IMR-90 (cell line): ENCODE data around the gene ZNF821. TPM values are rescaled to one million over a fixed set of nuclear protein-coding genes. Genes with fewer than 3 reads are reported as not detected.

Experiments
- ATAC-seq: fragments of 200-7000 bp; cut with Tn5 transposase; 2 replicates; pipeline ENCODE4 v1.9.1; 2020; ENCODE audit warnings: low read depth, mild to moderate bottlenecking, moderate library complexity
- BruUV-seq: library from RNA; stranded (reverse); fragments of 400-500 nt; replicated peaks from 2 replicates; lab custom pipeline; 2021; lab: Mats Ljungman, UMichigan
- CTCF ChIA-PET: fragments of 300-600 bp; formaldehyde crosslinking; extraction: SDS; loops from one replicate; lab custom pipeline; 2021; ENCODE audit warnings: antibody characterized with exemption; lab: Yijun Ruan, JAX
- POLR2A ChIA-PET: fragments of 300-600 bp; sonication (Branson Sonifier 250); formaldehyde crosslinking; loops from one replicate; lab custom pipeline; 2022; ENCODE audit warnings: antibody characterized with exemption; ENCODE audit not compliant: unreplicated experiment; lab: Charles Lee
- DNase-seq: peaks from one replicate; pipeline ENCODE4 v3.0.0; 2013
- H2AFZ ChIP-seq: replicated peaks from 2 replicates; pipeline ENCODE3; 2013; ENCODE audit warnings: low read length, mild to moderate bottlenecking; ENCODE audit not compliant: poor library complexity
- H2AK5ac ChIP-seq: 2 replicates; pipeline ENCODE4 v1.6.1; 2013; ENCODE audit warnings: low read depth, low read length, inconsistent platforms
- H2AK9ac ChIP-seq: replicated peaks from 2 replicates; pipeline ENCODE3; 2013; ENCODE audit warnings: mild to moderate bottlenecking, low read depth, low read length, moderate library complexity; ENCODE audit not compliant: poor library complexity
- H2BK120ac ChIP-seq: 2 replicates; pipeline ENCODE4 v1.6.1; 2013; ENCODE audit warnings: low read depth, low read length, inconsistent platforms
- H2BK15ac ChIP-seq: 3 replicates; pipeline ENCODE4 v1.6.1; 2013; ENCODE audit warnings: low read depth, low read length, inconsistent platforms
- H2BK20ac ChIP-seq: 2 replicates; pipeline ENCODE4 v1.6.1; 2013; ENCODE audit warnings: low read depth, mild to moderate bottlenecking, inconsistent platforms, low read length, moderate library complexity
- H2BK5ac ChIP-seq: 2 replicates; pipeline ENCODE4 v1.6.1; 2013; ENCODE audit warnings: mild to moderate bottlenecking, low read depth, low read length, inconsistent platforms; ENCODE audit not compliant: poor library complexity, severe bottlenecking
- H3K14ac ChIP-seq: replicated peaks from 2 replicates; pipeline ENCODE4 v1.6.1; 2013; ENCODE audit warnings: low read depth, low read length, inconsistent platforms
- H3K18ac ChIP-seq: 2 replicates; pipeline ENCODE4 v1.6.1; 2013; ENCODE audit warnings: low read depth, low read length, control low read depth
- H3K23ac ChIP-seq: 2 replicates; pipeline ENCODE4 v1.6.1; 2013; ENCODE audit warnings: low read depth, low read length, inconsistent platforms
- H3K27ac ChIP-seq: 2 replicates; pipeline ENCODE4 v1.5.1; 2013; ENCODE audit warnings: mild to moderate bottlenecking, control low read depth, low read length; ENCODE audit not compliant: insufficient read depth
- H3K27me3 ChIP-seq: 2 replicates; pipeline ENCODE4 v1.6.1; 2013; ENCODE audit warnings: low read length; ENCODE audit not compliant: control insufficient read depth, insufficient read depth
- H3K36me3 ChIP-seq: 2 replicates; pipeline ENCODE4 v1.6.1; 2013; ENCODE audit warnings: low read length, mixed read lengths; ENCODE audit not compliant: control insufficient read depth, insufficient read depth
- H3K4ac ChIP-seq: 2 replicates; pipeline ENCODE4 v1.6.1; 2013; ENCODE audit warnings: low read depth, low read length, inconsistent platforms
- H3K4me1 ChIP-seq: 2 replicates; pipeline ENCODE4 v1.6.1; 2013; ENCODE audit warnings: low read length, mixed read lengths; ENCODE audit not compliant: control insufficient read depth, insufficient read depth
- H3K4me2 ChIP-seq: 2 replicates; pipeline ENCODE4 v1.6.1; 2013; ENCODE audit warnings: low read depth, mild to moderate bottlenecking, control low read depth, low read length, moderate library complexity
- H3K4me3 ChIP-seq: 2 replicates; pipeline ENCODE4 v1.5.1; 2013; ENCODE audit warnings: low read depth, mild to moderate bottlenecking, control low read depth, low read length, moderate library complexity; ENCODE audit not compliant: insufficient read depth
- H3K56ac ChIP-seq: 2 replicates; pipeline ENCODE4 v1.6.1; 2013; ENCODE audit warnings: low read length, inconsistent platforms; ENCODE audit not compliant: insufficient read depth; ENCODE audit errors: extremely low read depth
- H3K79me1 ChIP-seq, 2 experiments: 2 replicates each; pipeline ENCODE4 v1.6.1; 2013; ENCODE audit warnings: low read length in 2 of 2, inconsistent platforms in 1 of 2, low read depth in 1 of 2
- H3K9ac ChIP-seq: 2 replicates; pipeline ENCODE4 v1.6.1; 2013; ENCODE audit warnings: low read depth, low read length, control low read depth
- H3K9me1 ChIP-seq: 2 replicates; pipeline ENCODE4 v1.6.1; 2013; ENCODE audit warnings: low read length, inconsistent platforms; ENCODE audit not compliant: insufficient read depth
- H3K9me3 ChIP-seq: 2 replicates; pipeline ENCODE4 v1.6.1; 2013; ENCODE audit warnings: low read length; ENCODE audit not compliant: control insufficient read depth, insufficient read depth
- H4K20me1 ChIP-seq: 2 replicates; pipeline ENCODE4 v1.6.1; 2013; ENCODE audit warnings: low read length, inconsistent platforms; ENCODE audit not compliant: insufficient read depth
- H4K5ac ChIP-seq: 2 replicates; pipeline ENCODE4 v1.6.1; 2013; ENCODE audit warnings: mild to moderate bottlenecking, low read depth, low read length, control low read depth
- H4K8ac ChIP-seq, 2 experiments: 2 replicates each; pipeline ENCODE4 v1.6.1; 2013; ENCODE audit warnings: low read depth in 2 of 2, low read length in 2 of 2, control low read depth in 1 of 2, inconsistent platforms in 1 of 2
- H4K91ac ChIP-seq: 2 replicates; pipeline ENCODE4 v1.6.1; 2013; ENCODE audit warnings: low read depth, low read length, inconsistent platforms; ENCODE audit not compliant: insufficient read depth
- BHLHE40 ChIP-seq: fragments of 150-350 bp; IDR thresholded peaks from 2 replicates; pipeline ENCODE4 v1.6.1; 2016; ENCODE audit warnings: mild to moderate bottlenecking, low read depth, low read length
- MAFK ChIP-seq: IDR thresholded peaks from 2 replicates; pipeline ENCODE4 v1.6.1; 2012; ENCODE audit warnings: low read depth, low read length, improper control_type of control experiment
- MAZ ChIP-seq: IDR thresholded peaks from 2 replicates; pipeline ENCODE4 v1.6.1; 2012; ENCODE audit warnings: low read depth, mild to moderate bottlenecking, low read length, improper control_type of control experiment, moderate library complexity, borderline replicate concordance
- MXI1 ChIP-seq: IDR thresholded peaks from 2 replicates; pipeline ENCODE4 v1.6.1; 2012; ENCODE audit warnings: low read depth, mild to moderate bottlenecking, low read length, moderate library complexity, borderline replicate concordance
- NFE2L2 ChIP-seq: fragments of 150-350 bp; IDR thresholded peaks from 2 replicates; pipeline ENCODE4 v1.6.1; 2016; ENCODE audit warnings: low read depth, mild to moderate bottlenecking, low read length
- POLR2A ChIP-seq: IDR thresholded peaks from 2 replicates; pipeline ENCODE4 v1.6.1; 2012; ENCODE audit warnings: mild to moderate bottlenecking, low read depth, low read length
- RAD21 ChIP-seq: IDR thresholded peaks from 2 replicates; pipeline ENCODE4 v1.6.1; 2012; ENCODE audit warnings: low read length, improper control_type of control experiment
- RCOR1 ChIP-seq: IDR thresholded peaks from 2 replicates; pipeline ENCODE4 v1.6.1; 2012; ENCODE audit warnings: mild to moderate bottlenecking, low read length, improper control_type of control experiment; ENCODE audit not compliant: insufficient replicate concordance
- RFX5 ChIP-seq: IDR thresholded peaks from 2 replicates; pipeline ENCODE4 v1.8.0; 2012; ENCODE audit warnings: low read depth, mild to moderate bottlenecking, low read length, moderate library complexity
- WGBS, 2 experiments: methylation state at CpG; one replicate each; pipeline versions ENCODE4 v1.1.5 to v1.1.7; 2013; ENCODE audit warnings: missing lambda C conversion rate in 2 of 2; ENCODE audit not compliant: insufficient read length in 1 of 2; ENCODE audit errors: extremely low coverage in 2 of 2; 5-methylcytosine and 5-hydroxymethylcytosine counted together
- dilution Hi-C: fragments of 300-500 bp; cut with HindIII; formaldehyde crosslinking; loops from one replicate; pipeline ENCODE4 v1.14.3; 2018; ENCODE audit warnings: low sequenced_read_pairs; ENCODE audit not compliant: unreplicated experiment
- in situ Hi-C: fragments of 300-500 bp; cut with MboI; formaldehyde crosslinking; loops from 3 replicates; pipeline ENCODE4 v1.14.3; 2019; ENCODE audit warnings: low sequenced_read_pairs, inconsistent platforms, mixed read lengths
- intact Hi-C: fragments of 100-400 bp; cut with micrococcal nuclease; formaldehyde crosslinking; loops from 2 replicates; pipeline ENCODE4 v1.10.0; 2022
- polyA plus RNA-seq, 3 experiments: library from polyadenylated mRNA; depleted of rRNA; stranded (reverse); fragments of >200 nt; gene quantifications; 2 replicates each; pipeline ENCODE4 v1.2.3, GENCODE V29; 2012; ENCODE audit warnings: low replicate concordance in 1 of 3
- total RNA-seq: library from RNA; depleted of rRNA; stranded (reverse); fragments of >200 nt; gene quantifications from 2 replicates; pipeline ENCODE4 v1.2.3, GENCODE V29; 2012
- TF ChIP-seq, protein P1 (sequence below): fragments of 150-350 bp; IDR thresholded peaks from 2 replicates; pipeline ENCODE4 v1.6.1; 2016; ENCODE audit warnings: low read depth, mild to moderate bottlenecking, low read length, moderate library complexity, borderline replicate concordance
- TF ChIP-seq, protein P2 (sequence below): conservative IDR thresholded peaks from 2 replicates; pipeline ENCODE4 v1.5.1; 2012; ENCODE audit warnings: mild to moderate bottlenecking, low read depth, low read length, improper control_type of control experiment

Gene ZNF821
- total and polyA plus RNA-seq, 2 of the 4 experiments (the other 2 are of a cell fraction), result 5.9 to 6.0 TPM

DNA sequence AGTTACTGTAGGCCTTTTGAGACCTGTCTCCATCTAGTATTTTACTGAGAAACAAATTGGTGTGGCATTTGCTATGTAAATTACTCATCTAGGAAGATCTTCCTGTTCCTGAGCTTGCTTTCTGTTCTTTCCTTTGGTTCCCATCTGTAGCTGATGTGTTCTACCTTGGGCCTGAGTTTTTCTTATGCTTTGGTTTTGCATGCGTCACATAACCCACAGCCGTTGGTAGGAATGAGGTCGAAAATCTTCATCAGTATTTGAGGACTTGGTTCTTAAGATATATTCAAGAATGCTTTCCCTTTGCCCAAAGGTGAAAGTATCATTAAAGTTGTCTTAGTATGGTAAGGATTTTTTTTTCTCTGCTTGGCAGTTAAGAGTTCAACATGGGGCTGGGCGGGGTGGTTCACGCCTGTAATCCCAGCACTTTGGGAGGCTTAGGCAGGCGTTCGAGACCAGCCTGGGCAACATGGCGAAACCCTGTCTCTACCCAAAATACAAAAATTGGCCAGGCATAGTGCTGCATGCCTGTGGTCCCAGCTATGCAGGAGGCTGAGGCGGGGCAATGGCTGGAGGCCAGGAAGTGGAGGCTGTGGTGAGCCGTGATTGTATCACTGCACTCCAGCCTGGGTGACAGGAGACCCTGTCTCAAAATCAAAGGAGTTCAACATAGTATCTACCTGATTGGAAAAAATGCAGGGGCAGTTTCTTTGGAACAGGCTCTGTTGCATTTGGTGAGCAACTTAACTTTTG is 40.1 kb upstream of the ZNF821 start:
- no peak overlapping the region for H2AK5ac ChIP-seq
- no peak overlapping the region for H3K56ac ChIP-seq
- H3K27me3 ChIP-seq, result no peaks in the 10 kb centered on the region
- no peak overlapping the region for H3K4ac ChIP-seq
- peaks cover 45 to 75% of the 10 kb centered on the region in 2 experiments for H3K79me1 ChIP-seq
- H4K20me1 ChIP-seq, result peaks cover 62% of the 10 kb centered on the region
- H3K9me1 ChIP-seq, result peaks cover 21% of the 10 kb centered on the region; the same call in 1 of the 2 replicates
- intact Hi-C loops (no loop called here), dilution Hi-C loops (no loop called here), in situ Hi-C loops (no loop called here)
- H2BK120ac ChIP-seq, result no peak overlapping the region
- no peak overlapping the region for H2AK9ac ChIP-seq
- peaks cover 66% of the 10 kb centered on the region for H3K36me3 ChIP-seq
- H3K4me1 ChIP-seq, result peaks cover 21% of the 10 kb centered on the region
- no peak overlapping the region for H4K8ac ChIP-seq
- no peak overlapping the region for H3K4me2 ChIP-seq
- POLR2A ChIA-PET, result interaction anchor here (0.6 kb wide), 1 partner anchor 21 kb away, joined by 3 read pairs; no protein-coding TSS in a partner anchor
- H2BK20ac ChIP-seq, result no peak overlapping the region
- BruUV-seq, result no TSS peak
- no peak overlapping the region for H2BK15ac ChIP-seq
- TF ChIP-seq NFE2L2, result no peak
- no peak for TF ChIP-seq MAFK
- TF ChIP-seq, protein P1, sequence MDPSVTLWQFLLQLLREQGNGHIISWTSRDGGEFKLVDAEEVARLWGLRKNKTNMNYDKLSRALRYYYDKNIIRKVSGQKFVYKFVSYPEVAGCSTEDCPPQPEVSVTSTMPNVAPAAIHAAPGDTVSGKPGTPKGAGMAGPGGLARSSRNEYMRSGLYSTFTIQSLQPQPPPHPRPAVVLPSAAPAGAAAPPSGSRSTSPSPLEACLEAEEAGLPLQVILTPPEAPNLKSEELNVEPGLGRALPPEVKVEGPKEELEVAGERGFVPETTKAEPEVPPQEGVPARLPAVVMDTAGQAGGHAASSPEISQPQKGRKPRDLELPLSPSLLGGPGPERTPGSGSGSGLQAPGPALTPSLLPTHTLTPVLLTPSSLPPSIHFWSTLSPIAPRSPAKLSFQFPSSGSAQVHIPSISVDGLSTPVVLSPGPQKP, result no peak
- TF ChIP-seq MXI1, result no peak
- no peak for TF ChIP-seq MAZ
- TF ChIP-seq POLR2A, result no peak
- no peak for TF ChIP-seq BHLHE40
- no peak for TF ChIP-seq RCOR1
- TF ChIP-seq, protein P2, sequence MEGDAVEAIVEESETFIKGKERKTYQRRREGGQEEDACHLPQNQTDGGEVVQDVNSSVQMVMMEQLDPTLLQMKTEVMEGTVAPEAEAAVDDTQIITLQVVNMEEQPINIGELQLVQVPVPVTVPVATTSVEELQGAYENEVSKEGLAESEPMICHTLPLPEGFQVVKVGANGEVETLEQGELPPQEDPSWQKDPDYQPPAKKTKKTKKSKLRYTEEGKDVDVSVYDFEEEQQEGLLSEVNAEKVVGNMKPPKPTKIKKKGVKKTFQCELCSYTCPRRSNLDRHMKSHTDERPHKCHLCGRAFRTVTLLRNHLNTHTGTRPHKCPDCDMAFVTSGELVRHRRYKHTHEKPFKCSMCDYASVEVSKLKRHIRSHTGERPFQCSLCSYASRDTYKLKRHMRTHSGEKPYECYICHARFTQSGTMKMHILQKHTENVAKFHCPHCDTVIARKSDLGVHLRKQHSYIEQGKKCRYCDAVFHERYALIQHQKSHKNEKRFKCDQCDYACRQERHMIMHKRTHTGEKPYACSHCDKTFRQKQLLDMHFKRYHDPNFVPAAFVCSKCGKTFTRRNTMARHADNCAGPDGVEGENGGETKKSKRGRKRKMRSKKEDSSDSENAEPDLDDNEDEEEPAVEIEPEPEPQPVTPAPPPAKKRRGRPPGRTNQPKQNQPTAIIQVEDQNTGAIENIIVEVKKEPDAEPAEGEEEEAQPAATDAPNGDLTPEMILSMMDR, result no peak
- TF ChIP-seq RFX5, result no peak
- TF ChIP-seq RAD21, result no peak
- no peak overlapping the region for H2AFZ ChIP-seq
- H3K9ac ChIP-seq, result no peak overlapping the region
- H3K23ac ChIP-seq, result no peak overlapping the region; the same call in 1 of the 2 replicates
- H3K18ac ChIP-seq, result no peak overlapping the region
- ATAC-seq, result no peak
- no peak overlapping the region for H4K5ac ChIP-seq
- peaks cover 4% of the 10 kb centered on the region for H3K9me3 ChIP-seq
- H3K14ac ChIP-seq, result no peak overlapping the region
- H3K4me3 ChIP-seq, result no peak overlapping the region
- no CpG with 5 or more reads among the region's 10 CpGs for WGBS, 2 experiments
- no peak overlapping the region for H3K27ac ChIP-seq
- CTCF ChIA-PET, result interaction anchor here (0.7 kb wide), 1 partner anchor 26 kb away, joined by 4 read pairs; no protein-coding TSS in a partner anchor
- no peak overlapping the region for H4K91ac ChIP-seq
- no peak overlapping the region for H2BK5ac ChIP-seq
- no peak for DNase-seq
